Measurements from ENCODE around the gene SNED1.

Gene SNED1

GRCh38 chr2:241020629-241021190 lies 22.3 kb downstream of the SNED1 start:
- no peak for DNase-seq (ENCODE audit: low read depth in 3 of 3, low spot score in 1 of 3)

GRCh38 chr2:241025639-241026038 lies 27.2 kb downstream of the SNED1 start:
- no peak for DNase-seq (ENCODE audit: low read depth in 3 of 3, low spot score in 1 of 3)

- DNase-seq (ENCODE audit: low read depth in 3 of 3, low spot score in 1 of 3), result no peak
Observed at GRCh38 chr2:241029599-241030332, 31.3 kb downstream of the SNED1 start.

- no peak for DNase-seq (ENCODE audit: low read depth in 3 of 3, low spot score in 1 of 3)
Observed at GRCh38 chr2:241030333-241030680, 31.9 kb downstream of the SNED1 start.

- DNase-seq (ENCODE audit: low read depth in 3 of 3, low spot score in 1 of 3), result no peak
Observed at GRCh38 chr2:241030883-241031282, 32.5 kb downstream of the SNED1 start.

- no peak for DNase-seq (ENCODE audit: low read depth in 3 of 3, low spot score in 1 of 3)
Observed at GRCh38 chr2:241031436-241032165, 33.2 kb downstream of the SNED1 start.

- no peak for DNase-seq (ENCODE audit: low read depth in 3 of 3, low spot score in 1 of 3)
Observed at GRCh38 chr2:241033336-241033987, 35.0 kb downstream of the SNED1 start.

- DNase-seq (ENCODE audit: low read depth in 3 of 3, low spot score in 1 of 3), result no peak
Observed at GRCh38 chr2:241033994-241034393, 35.6 kb downstream of the SNED1 start.

- DNase-seq (ENCODE audit: low read depth in 3 of 3, low spot score in 1 of 3), result no peak
Observed at GRCh38 chr2:241034490-241035141, 36.2 kb downstream of the SNED1 start.

GRCh38 chr2:241035142-241035817 lies 36.9 kb downstream of the SNED1 start:
- peak in 1 of 3 donors; percentile 24 for DNase-seq (ENCODE audit: low read depth in 3 of 3, low spot score in 1 of 3)

GRCh38 chr2:241035818-241036396 lies 37.5 kb downstream of the SNED1 start:
- DNase-seq (ENCODE audit: low read depth in 3 of 3, low spot score in 1 of 3), result peak in 1 of 3 donors; percentile 18

- peak in 1 of 3 donors; percentile 38 for DNase-seq (ENCODE audit: low read depth in 3 of 3, low spot score in 1 of 3)
Observed at GRCh38 chr2:241036397-241036963, 38.1 kb downstream of the SNED1 start.

GRCh38 chr2:241036964-241037421 lies 38.6 kb downstream of the SNED1 start:
- no peak for DNase-seq (ENCODE audit: low read depth in 3 of 3, low spot score in 1 of 3)

GRCh38 chr2:241037498-241037897 lies 39.1 kb downstream of the SNED1 start:
- DNase-seq (ENCODE audit: low read depth in 3 of 3, low spot score in 1 of 3), result no peak

GRCh38 chr2:241038374-241039180 lies 40.2 kb downstream of the SNED1 start:
- no peak for DNase-seq (ENCODE audit: low read depth in 3 of 3, low spot score in 1 of 3)

- DNase-seq (ENCODE audit: low read depth in 3 of 3, low spot score in 1 of 3), result no peak
Observed at GRCh38 chr2:241039416-241039815, 41.0 kb downstream of the SNED1 start.

- no peak for DNase-seq (ENCODE audit: low read depth in 3 of 3, low spot score in 1 of 3)
Observed at GRCh38 chr2:241040081-241040803, 41.8 kb downstream of the SNED1 start.

- DNase-seq (ENCODE audit: low read depth in 3 of 3, low spot score in 1 of 3), result no peak
Observed at GRCh38 chr2:241041589-241042158, 43.3 kb downstream of the SNED1 start.

Measured in stimulated activated CD4-positive, alpha-beta T cell treated with anti-CD3 and anti-CD28 coated beads, TNF-alpha, amount 100 ng/mL, for 1 hour (primary cell).